K562 (cell line): ENCODE measurements around the gene MAU2. TPM values are rescaled to one million over a fixed set of nuclear protein-coding genes. Genes with fewer than 3 reads are reported as not detected.

Experiments used
- CHD2 ChIP-seq: IDR thresholded peaks from 2 replicates; pipeline ENCODE4 v1.6.1; 2011; ENCODE audit warnings: low read depth, low read length
- CTBP1 ChIP-seq: fragments of 450-650 bp; IDR thresholded peaks from 2 replicates; pipeline ENCODE4 v1.6.1; 2016; ENCODE audit warnings: borderline replicate concordance
- ETV5 ChIP-seq: sonication (generic); formaldehyde crosslinking; IDR thresholded peaks from 2 replicates; pipeline ENCODE4 v1.4.0; 2020; ENCODE audit warnings: low read depth, mild to moderate bottlenecking, missing genetic modification reagents
- FOXA1 ChIP-seq: fragments of 450-650 bp; IDR thresholded peaks from 2 replicates; pipeline ENCODE4 v1.6.1; 2016; ENCODE audit warnings: mild to moderate bottlenecking, borderline replicate concordance
- RAD21 ChIP-seq, 2 experiments: fragments of 250-450 bp in 1 of 2; fragments of 450-650 bp in 1 of 2; sonication (Bioruptor Pico) in 1 of 2; formaldehyde crosslinking in 1 of 2; IDR thresholded peaks in 1 of 2; conservative IDR thresholded peaks in 1 of 2; 2 replicates each; pipeline versions ENCODE4 v1.4.0 to v1.8.0; 2020 to 2022; ENCODE audit warnings: mild to moderate bottlenecking in 2 of 2, moderate library complexity in 1 of 2
- SNIP1 ChIP-seq: fragments of 450-650 bp; IDR thresholded peaks from 2 replicates; pipeline ENCODE4 v1.7.1; 2017; ENCODE audit warnings: low read depth, mild to moderate bottlenecking
- XRCC4 ChIP-seq: IDR thresholded peaks from one replicate; pipeline ENCODE4 v1.6.1; 2011; ENCODE audit not compliant: insufficient read depth, insufficient read length; ENCODE audit errors: extremely low read depth
- ZNF143 ChIP-seq: sonication (generic); formaldehyde crosslinking; IDR thresholded peaks from 2 replicates; pipeline ENCODE4 v1.9.0; 2022; ENCODE audit warnings: mild to moderate bottlenecking, missing genetic modification reagents
- ZNF175 ChIP-seq: fragments of 200-800 bp; sonication (Bioruptor generic); IDR thresholded peaks from 2 replicates; pipeline ENCODE4 v1.6.1; 2016; ENCODE audit warnings: low read depth, mild to moderate bottlenecking, missing genetic modification characterization, missing compliant biosample characterization
- ZNF263 ChIP-seq: sonication (generic); formaldehyde crosslinking; IDR thresholded peaks from 2 replicates; pipeline ENCODE4 v1.8.0; 2022; ENCODE audit warnings: mild to moderate bottlenecking, missing genetic modification reagents, borderline replicate concordance
- ZNF324 ChIP-seq: fragments of 250-450 bp; sonication (Bioruptor Pico); IDR thresholded peaks from 2 replicates; pipeline ENCODE4 v1.4.0; 2020; ENCODE audit warnings: mild to moderate bottlenecking
- ZNF644 ChIP-seq: fragments of 200-800 bp; sonication (Bioruptor generic); IDR thresholded peaks from 2 replicates; pipeline ENCODE4 v1.6.1; 2016; ENCODE audit warnings: low read depth, missing genetic modification characterization, missing compliant biosample characterization
- polyA plus RNA-seq, 8 experiments: library from polyadenylated mRNA; depleted of rRNA in 4 of 8; stranded (reverse) in 5 of 8; unstranded in 3 of 8; fragments of >200 nt; fragmentation: Nextera tagmentation in 2 of 8; fragmentation: Illumina TruSeq in 1 of 8; extraction: Ambion mirVana in 2 of 8; extraction: Trizol in 1 of 8; gene quantifications; 2 replicates each; pipeline versions ENCODE4 v1.2.1 to v1.2.3, GENCODE V29; 2011 to 2014; ENCODE audit warnings: inconsistent platforms in 1 of 8, missing spikeins in 1 of 8
- total RNA-seq, 7 experiments: library from RNA; depleted of rRNA in 6 of 7; stranded (reverse); fragments of >200 nt in 6 of 7; fragmentation: Illumina TruSeq in 2 of 7; extraction: Trizol in 2 of 7; gene quantifications; 2 replicates each; pipeline versions ENCODE4 v1.2.1 to v1.2.3, GENCODE V29; 2011 to 2021; ENCODE audit warnings: low replicate concordance in 1 of 7
- TF ChIP-seq, protein P1 (sequence below): fragments of 250-450 bp; sonication (Bioruptor Pico); IDR thresholded peaks from 2 replicates; pipeline ENCODE4 v1.8.0; 2022; ENCODE audit warnings: inconsistent platforms
- TF ChIP-seq, protein P2 (sequence below): fragments of 250-450 bp; sonication (Bioruptor Pico); IDR thresholded peaks from 2 replicates; pipeline ENCODE4 v1.8.0; 2022; ENCODE audit warnings: moderate library complexity, mild to moderate bottlenecking, inconsistent platforms
- TF ChIP-seq, protein P3 (sequence below), 2 experiments: fragments of 450-650 bp in 1 of 2; sonication (generic) in 1 of 2; formaldehyde crosslinking in 1 of 2; IDR thresholded peaks in 1 of 2; conservative IDR thresholded peaks in 1 of 2; 2 replicates each; pipeline versions ENCODE4 v1.6.1 to v1.8.1; 2016 to 2023; ENCODE audit warnings: mild to moderate bottlenecking in 2 of 2, moderate library complexity in 2 of 2, inconsistent platforms in 1 of 2, missing genetic modification reagents in 1 of 2
- TF ChIP-seq, protein P4 (sequence below): fragments of 150-350 bp; conservative IDR thresholded peaks from 2 replicates; pipeline ENCODE4 v1.6.1; 2014; ENCODE audit warnings: low read length
- TF ChIP-seq, protein P5 (sequence below): fragments of 250-450 bp; sonication (Bioruptor Pico); IDR thresholded peaks from 2 replicates; pipeline ENCODE4 v1.9.0; 2021; ENCODE audit warnings: mild to moderate bottlenecking

The MAU2 gene
- total and polyA plus RNA-seq, 9 of the 15 experiments (the other 6 are each of a cell fraction or from before 2014, with no cell fraction given) = 1.2 to 48.1 (median 19.4) TPM

DNA sequence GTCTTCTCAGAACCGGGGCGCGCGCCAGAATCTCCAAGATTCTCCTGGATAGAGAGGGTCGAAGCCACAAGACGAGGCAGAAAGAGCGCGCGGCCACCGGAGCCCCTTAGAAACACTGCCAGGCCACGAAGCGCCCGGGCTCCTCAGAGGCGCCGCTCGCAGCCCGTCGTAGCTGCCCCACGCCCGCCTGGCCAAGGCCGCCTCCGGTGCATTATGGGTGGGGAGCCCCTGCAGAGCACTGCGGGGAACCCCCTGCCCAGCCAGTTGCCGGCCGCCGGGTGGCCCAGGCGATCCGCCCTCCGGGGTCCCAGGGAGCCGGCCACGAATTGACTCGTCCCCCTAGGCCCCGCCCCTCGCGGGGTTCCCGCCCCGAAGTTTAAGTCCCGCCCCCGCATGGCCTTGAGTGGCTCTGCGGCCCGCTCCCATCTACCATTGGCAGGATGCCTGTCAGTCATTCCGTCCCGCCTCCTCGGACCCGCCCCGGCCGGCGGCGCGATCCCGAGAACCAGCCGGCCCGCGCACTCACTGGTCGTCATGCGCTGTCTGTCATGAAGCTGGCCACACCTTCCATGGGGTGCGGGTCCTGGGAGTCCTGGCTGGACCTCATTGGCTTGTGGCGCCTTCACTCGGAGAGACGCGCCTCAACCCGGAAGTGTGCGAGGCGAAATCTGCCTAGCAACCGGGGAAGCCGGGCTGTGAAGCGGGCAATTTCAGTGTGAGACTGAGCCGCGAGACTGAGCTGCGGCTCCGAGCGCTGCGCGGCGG, 64.7 kb downstream of the MAU2 start (continued):
- TF ChIP-seq, protein P1, sequence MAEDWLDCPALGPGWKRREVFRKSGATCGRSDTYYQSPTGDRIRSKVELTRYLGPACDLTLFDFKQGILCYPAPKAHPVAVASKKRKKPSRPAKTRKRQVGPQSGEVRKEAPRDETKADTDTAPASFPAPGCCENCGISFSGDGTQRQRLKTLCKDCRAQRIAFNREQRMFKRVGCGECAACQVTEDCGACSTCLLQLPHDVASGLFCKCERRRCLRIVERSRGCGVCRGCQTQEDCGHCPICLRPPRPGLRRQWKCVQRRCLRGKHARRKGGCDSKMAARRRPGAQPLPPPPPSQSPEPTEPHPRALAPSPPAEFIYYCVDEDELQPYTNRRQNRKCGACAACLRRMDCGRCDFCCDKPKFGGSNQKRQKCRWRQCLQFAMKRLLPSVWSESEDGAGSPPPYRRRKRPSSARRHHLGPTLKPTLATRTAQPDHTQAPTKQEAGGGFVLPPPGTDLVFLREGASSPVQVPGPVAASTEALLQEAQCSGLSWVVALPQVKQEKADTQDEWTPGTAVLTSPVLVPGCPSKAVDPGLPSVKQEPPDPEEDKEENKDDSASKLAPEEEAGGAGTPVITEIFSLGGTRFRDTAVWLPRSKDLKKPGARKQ = no peak
- TF ChIP-seq, protein P2, sequence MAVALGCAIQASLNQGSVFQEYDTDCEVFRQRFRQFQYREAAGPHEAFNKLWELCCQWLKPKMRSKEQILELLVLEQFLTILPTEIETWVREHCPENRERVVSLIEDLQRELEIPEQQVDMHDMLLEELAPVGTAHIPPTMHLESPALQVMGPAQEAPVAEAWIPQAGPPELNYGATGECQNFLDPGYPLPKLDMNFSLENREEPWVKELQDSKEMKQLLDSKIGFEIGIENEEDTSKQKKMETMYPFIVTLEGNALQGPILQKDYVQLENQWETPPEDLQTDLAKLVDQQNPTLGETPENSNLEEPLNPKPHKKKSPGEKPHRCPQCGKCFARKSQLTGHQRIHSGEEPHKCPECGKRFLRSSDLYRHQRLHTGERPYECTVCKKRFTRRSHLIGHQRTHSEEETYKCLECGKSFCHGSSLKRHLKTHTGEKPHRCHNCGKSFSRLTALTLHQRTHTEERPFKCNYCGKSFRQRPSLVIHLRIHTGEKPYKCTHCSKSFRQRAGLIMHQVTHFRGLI (CRISPR knock-in tag) = peak; percentile 74; the same call in 1 of the 2 replicates
- TF ChIP-seq ZNF175 (CRISPR knock-in tag) (peak; percentile 55; the same call in 1 of the 2 replicates), SNIP1 (no peak), RAD21 (CRISPR knock-in tag; conservative IDR thresholded peaks at IDR 0.05 in 1 of 2, IDR thresholded peaks at IDR 0.05 in 1 of 2) (peak; percentile 8 to 48; a peak in 2 of 4 replicates), ZNF143 (peak; percentile 80), ZNF644 (peak; percentile 21; the same call in 1 of the 2 replicates), CHD2 (peak; percentile 89), CTBP1 (peak; percentile 95), XRCC4 (no peak), FOXA1 (no peak), ETV5 (0 out of 2 replicates have a peak, but pooled peaks have one; percentile 22), ZNF324 (CRISPR knock-in tag) (no peak), ZNF263 (no peak)
- TF ChIP-seq, protein P3, sequence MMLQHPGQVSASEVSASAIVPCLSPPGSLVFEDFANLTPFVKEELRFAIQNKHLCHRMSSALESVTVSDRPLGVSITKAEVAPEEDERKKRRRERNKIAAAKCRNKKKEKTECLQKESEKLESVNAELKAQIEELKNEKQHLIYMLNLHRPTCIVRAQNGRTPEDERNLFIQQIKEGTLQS (IDR thresholded peaks at IDR 0.05) = no peak
- TF ChIP-seq, protein P3 (CRISPR knock-in tag; conservative IDR thresholded peaks at IDR 0.05) = no peak
- TF ChIP-seq, protein P4, sequence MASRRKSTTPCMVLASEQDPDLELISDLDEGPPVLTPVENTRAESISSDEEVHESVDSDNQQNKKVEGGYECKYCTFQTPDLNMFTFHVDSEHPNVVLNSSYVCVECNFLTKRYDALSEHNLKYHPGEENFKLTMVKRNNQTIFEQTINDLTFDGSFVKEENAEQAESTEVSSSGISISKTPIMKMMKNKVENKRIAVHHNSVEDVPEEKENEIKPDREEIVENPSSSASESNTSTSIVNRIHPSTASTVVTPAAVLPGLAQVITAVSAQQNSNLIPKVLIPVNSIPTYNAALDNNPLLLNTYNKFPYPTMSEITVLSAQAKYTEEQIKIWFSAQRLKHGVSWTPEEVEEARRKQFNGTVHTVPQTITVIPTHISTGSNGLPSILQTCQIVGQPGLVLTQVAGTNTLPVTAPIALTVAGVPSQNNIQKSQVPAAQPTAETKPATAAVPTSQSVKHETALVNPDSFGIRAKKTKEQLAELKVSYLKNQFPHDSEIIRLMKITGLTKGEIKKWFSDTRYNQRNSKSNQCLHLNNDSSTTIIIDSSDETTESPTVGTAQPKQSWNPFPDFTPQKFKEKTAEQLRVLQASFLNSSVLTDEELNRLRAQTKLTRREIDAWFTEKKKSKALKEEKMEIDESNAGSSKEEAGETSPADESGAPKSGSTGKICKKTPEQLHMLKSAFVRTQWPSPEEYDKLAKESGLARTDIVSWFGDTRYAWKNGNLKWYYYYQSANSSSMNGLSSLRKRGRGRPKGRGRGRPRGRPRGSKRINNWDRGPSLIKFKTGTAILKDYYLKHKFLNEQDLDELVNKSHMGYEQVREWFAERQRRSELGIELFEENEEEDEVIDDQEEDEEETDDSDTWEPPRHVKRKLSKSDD = no peak
- TF ChIP-seq, protein P5, sequence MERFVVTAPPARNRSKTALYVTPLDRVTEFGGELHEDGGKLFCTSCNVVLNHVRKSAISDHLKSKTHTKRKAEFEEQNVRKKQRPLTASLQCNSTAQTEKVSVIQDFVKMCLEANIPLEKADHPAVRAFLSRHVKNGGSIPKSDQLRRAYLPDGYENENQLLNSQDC (CRISPR knock-in tag) = no peak
